ENCODE measurements around the gene ATXN1. TPM values are rescaled to one million over a fixed set of nuclear protein-coding genes. Genes with fewer than 3 reads are reported as not detected.

The ATXN1 gene
- polyA plus RNA-seq, 1 of the 3 experiments (the other 2 are of a cell fraction): 7.9 TPM

- no peak for TF ChIP-seq EZH2phosphoT487 (IDR thresholded peaks at IDR 0.05; ENCODE audit: borderline replicate concordance, low read depth)
- TF ChIP-seq IRF3 (IDR thresholded peaks at IDR 0.05; ENCODE audit: low read depth, low read length): no peak
- TF ChIP-seq EP300 (IDR thresholded peaks at IDR 0.05; ENCODE audit: borderline replicate concordance in 1 of 2, low read depth in 1 of 2, low read length in 1 of 2): peak; percentile 7 to 69; a peak in 2 of 4 replicates
- no peak for TF ChIP-seq SIN3A (IDR thresholded peaks at IDR 0.05; ENCODE audit: borderline replicate concordance, low read depth, low read length)
- TF ChIP-seq ZBTB33 (IDR thresholded peaks at IDR 0.05; ENCODE audit: borderline replicate concordance, low read depth): no peak
Measured at GRCh38 chr6:16637635-16638034, 123.6 kb downstream of the ATXN1 start (continued).

GRCh38 chr6:16635810-16636602 is 125.3 kb downstream of the ATXN1 start:
- Histone ChIP-seq H3K9me3 (no peaks in the 10 kb centered on the region), H3K9ac (no peak overlapping the region; the same call in 1 of the 2 replicates), H3K4me3 (ENCODE audit: low read depth in 2 of 2, low read length in 1 of 2) (no peak overlapping the region), H3F3A (replicated peaks; ENCODE audit: insufficient read depth) (peaks cover 42% of the 10 kb centered on the region), H3K4me2 (peak overlapping the region; percentile 12; the same call in 1 of the 2 replicates), H3K79me2 (ENCODE audit: insufficient read depth) (peaks cover 65% of the 10 kb centered on the region), H3K27me3 (ENCODE audit: insufficient read depth) (no peaks in the 10 kb centered on the region), H3K36me3 (replicated peaks in 1 of 2; ENCODE audit: control insufficient read depth in 1 of 2, insufficient read depth in 2 of 2, low read length in 1 of 2) (peaks cover 0 to 10% of the 10 kb centered on the region in 2 experiments), H3K9me2 (no peaks in the 10 kb centered on the region), H4K20me1 (ENCODE audit: insufficient read depth) (peaks cover 4% of the 10 kb centered on the region; the same call in 1 of the 2 replicates), H2AFZ (ENCODE audit: low read depth) (no peak overlapping the region), H3K27ac (ENCODE audit: low read depth in 2 of 2, low read length in 1 of 2) (peak overlapping the region in 1 of 2 experiments; percentile 62; a peak in 2 of 4 replicates), H3K4me1 (ENCODE audit: control insufficient read depth in 1 of 2, insufficient read depth in 2 of 2, low read depth in 1 of 2, low read length in 1 of 2) (peaks cover 0 to 27% of the 10 kb centered on the region in 2 experiments; a peak in 2 of 4 replicates)
- no peak for DNase-seq
- POLR2A ChIA-PET: no interaction called here
- 78% methylated on average over 8 of the region's 14 CpGs for WGBS (ENCODE audit: low lambda C conversion rate)
- CTCF ChIA-PET: no interaction called here
- no peak for TF ChIP-seq IRF3 (IDR thresholded peaks at IDR 0.05; ENCODE audit: low read depth, low read length)
- TF ChIP-seq REST (IDR thresholded peaks at IDR 0.05; ENCODE audit: low read depth, low read length): no peak
- no peak for TF ChIP-seq FOXM1 (IDR thresholded peaks at IDR 0.05; ENCODE audit: low read depth)
- TF ChIP-seq TEAD4 (IDR thresholded peaks at IDR 0.05; ENCODE audit: borderline replicate concordance, insufficient read depth): no peak
- TF ChIP-seq JUND (IDR thresholded peaks at IDR 0.05): peak; percentile 46; the same call in 1 of the 2 replicates
- TF ChIP-seq USF1 (IDR thresholded peaks at IDR 0.05; ENCODE audit: borderline replicate concordance, low read depth): no peak
- no peak for TF ChIP-seq POLR2AphosphoS5 (IDR thresholded peaks at IDR 0.05; ENCODE audit: low read depth, low read length)
- TF ChIP-seq SIN3A (IDR thresholded peaks at IDR 0.05; ENCODE audit: borderline replicate concordance, low read depth, low read length): no peak
- TF ChIP-seq TCF12 (IDR thresholded peaks at IDR 0.05): peak; percentile 28; the same call in 1 of the 2 replicates
- TF ChIP-seq MXI1 (IDR thresholded peaks at IDR 0.05; ENCODE audit: low read depth, low read length): no peak
- TF ChIP-seq GABPA (IDR thresholded peaks at IDR 0.05; ENCODE audit: low read depth): no peak
- no peak for TF ChIP-seq GATA2 (CRISPR knock-in tag; IDR thresholded peaks at IDR 0.05)
- no peak for TF ChIP-seq RAD21 (IDR thresholded peaks at IDR 0.05; ENCODE audit: low read length)
- no peak for TF ChIP-seq NFIC (IDR thresholded peaks at IDR 0.05; ENCODE audit: borderline replicate concordance)
- no peak for TF ChIP-seq CTCF (IDR thresholded peaks at IDR 0.05)
- no peak for TF ChIP-seq EZH2phosphoT487 (IDR thresholded peaks at IDR 0.05; ENCODE audit: borderline replicate concordance, low read depth)

Data from SK-N-SH (cell line).